ENCODE data around the gene EXD2. TPM values are rescaled to one million over a fixed set of nuclear protein-coding genes. Genes with fewer than 3 reads are reported as not detected.
A peak's percentile ranks its signal among the peaks of the same experiment; 100 is the strongest.

Gene EXD2
- total and polyA plus RNA-seq, 2 of the 13 experiments (the other 11 are each of a cell fraction or from before 2014, with no cell fraction given), result 9.5 to 15.1 TPM

GRCh38 chr14:69259527-69260189, 68.4 kb downstream of the EXD2 start, which contains the start of gene GALNT16 (continued):
- TF ChIP-seq UBTF (CRISPR knock-in tag; IDR thresholded peaks at IDR 0.05), result peak; percentile 52; the same call in 1 of the 2 replicates
- no peak for TF ChIP-seq HIVEP1 (CRISPR knock-in tag; IDR thresholded peaks at IDR 0.05)
- no peak for TF ChIP-seq ARID3A (IDR thresholded peaks at IDR 0.05; ENCODE audit: low read depth, low read length)
- 0 out of 2 replicates have a peak, but pooled peaks have one; percentile 27 for TF ChIP-seq TBX2 (CRISPR knock-in tag; IDR thresholded peaks at IDR 0.05; ENCODE audit: borderline replicate concordance)
- TF ChIP-seq DDIT3 (CRISPR knock-in tag; IDR thresholded peaks at IDR 0.05), result no peak
- TF ChIP-seq FOXK1 (CRISPR knock-in tag; IDR thresholded peaks at IDR 0.05; ENCODE audit: borderline replicate concordance, low read depth), result 0 out of 2 replicates have a peak, but pooled peaks have one; percentile 13
- TF ChIP-seq RELA (CRISPR knock-in tag; IDR thresholded peaks at IDR 0.05), result no peak
- TF ChIP-seq GMEB1 (CRISPR knock-in tag; IDR thresholded peaks at IDR 0.05; ENCODE audit: borderline replicate concordance), result no peak
- no peak for TF ChIP-seq AKNA (CRISPR knock-in tag; IDR thresholded peaks at IDR 0.05; ENCODE audit: borderline replicate concordance)
- no peak for TF ChIP-seq SMYD3 (CRISPR knock-in tag; IDR thresholded peaks at IDR 0.05)
- no peak for TF ChIP-seq CREB1 (IDR thresholded peaks at IDR 0.05)
- no peak for TF ChIP-seq CREB1 (CRISPR knock-in tag; IDR thresholded peaks at IDR 0.05)
- no peak for TF ChIP-seq ZNF512 (CRISPR knock-in tag; IDR thresholded peaks at IDR 0.05)
- peak; percentile 47; the same call in 1 of the 2 replicates for TF ChIP-seq GABPB1 (CRISPR knock-in tag; IDR thresholded peaks at IDR 0.05)
- TF ChIP-seq AHR (CRISPR knock-in tag; IDR thresholded peaks at IDR 0.05), result no peak

All from HepG2 (cell line).